ENCODE data around the gene MYL10. TPM values are rescaled to one million over a fixed set of nuclear protein-coding genes. Genes with fewer than 3 reads are reported as not detected.

Gene MYL10
- total and polyA plus RNA-seq, 2 of the 13 experiments (the other 11 are each of a cell fraction or from before 2014, with no cell fraction given): not detected

- ATAC-seq (no peak), FAIRE-seq (no peak), DNase-seq (ENCODE audit: low spot score) (no peak)
- no peak for TF ChIP-seq TCF7L2 (IDR thresholded peaks at IDR 0.05; ENCODE audit: low read depth, low read length)
- H3K27ac ChIP-seq (ENCODE audit: extremely low read length, insufficient read depth, low read length): no peak overlapping the region
- intact Hi-C loops (cut with micrococcal nuclease; ENCODE audit: unreplicated experiment) (no loop called here), in situ Hi-C loops (cut with HindIII; ENCODE audit: extremely low pct_ligation_motif_present, low pct_unique_long_range_greater_than_20kb) (no loop called here)
- H3K27me3 ChIP-seq (ENCODE audit: control insufficient read depth in 1 of 2, insufficient read depth in 2 of 2, low read length in 2 of 2): peaks cover 0 to 5% of the 10 kb centered on the region in 2 experiments; a peak in 3 of 5 replicates
- no peaks in the 10 kb centered on the region for H4K20me1 ChIP-seq (ENCODE audit: insufficient read depth, low read length)
- POLR2A ChIA-PET: no interaction called here
- H3K4me2 ChIP-seq (ENCODE audit: low read depth, low read length): no peak overlapping the region
- CTCF ChIA-PET (ENCODE audit: low intra/inter-chr PET ratio, low total read pairs): no interaction called here
- no peaks in the 10 kb centered on the region for H3K79me2 ChIP-seq (ENCODE audit: insufficient read depth, low read length)
- no peak overlapping the region for H3K4me3 ChIP-seq (replicated peaks in 1 of 3; ENCODE audit: insufficient read depth in 1 of 3, low read depth in 2 of 3, low read length in 3 of 3)
- H3K4me1 ChIP-seq (ENCODE audit: insufficient read depth, low read length): peaks cover 30% of the 10 kb centered on the region
- BruUV-seq (replicated peaks): no TSS peak
- 46% methylated on average over 3 of the region's 3 CpGs for WGBS (ENCODE audit: low lambda C conversion rate)
- H3K9me3 ChIP-seq (ENCODE audit: low read length): no peaks in the 10 kb centered on the region
- no peak overlapping the region for H3K9ac ChIP-seq (ENCODE audit: insufficient read depth, low read depth, low read length)
- H3K36me3 ChIP-seq (replicated peaks in 1 of 2; ENCODE audit: control insufficient read depth in 1 of 2, insufficient read depth in 2 of 2, low read length in 2 of 2): no peaks in the 10 kb centered on the region
- no peak overlapping the region for H2AFZ ChIP-seq (ENCODE audit: low read length)
Observed at GRCh38 chr7:101594790-101595189, 34.3 kb downstream of the MYL10 start.

DNA sequence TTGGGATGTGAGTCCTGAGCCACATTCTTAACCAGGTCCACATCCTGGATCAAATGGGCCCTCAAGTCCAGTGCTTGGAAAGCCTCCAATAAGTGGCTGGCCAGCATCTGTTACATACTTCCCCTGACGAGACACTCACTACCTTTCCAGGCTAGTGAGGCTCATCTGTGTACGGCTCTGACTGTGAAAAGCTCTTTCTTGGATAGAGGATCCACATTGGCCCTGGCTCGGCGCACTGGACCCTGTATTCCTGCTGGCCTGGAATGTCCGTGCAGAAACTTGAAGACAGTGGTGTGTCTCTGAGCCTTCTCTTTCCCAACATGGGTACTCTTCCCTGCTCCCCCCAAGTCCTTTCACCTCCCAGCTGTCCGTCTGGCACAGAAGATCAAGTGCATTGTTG is 35.5 kb downstream of the MYL10 start:
- H3K9me3 ChIP-seq (ENCODE audit: low read length): no peaks in the 10 kb centered on the region
- intact Hi-C loops (cut with micrococcal nuclease; ENCODE audit: unreplicated experiment) (no loop called here), in situ Hi-C loops (cut with HindIII; ENCODE audit: extremely low pct_ligation_motif_present, low pct_unique_long_range_greater_than_20kb) (no loop called here)
- H3K9ac ChIP-seq (ENCODE audit: insufficient read depth, low read depth, low read length): no peak overlapping the region
- H3K27me3 ChIP-seq (ENCODE audit: control insufficient read depth in 1 of 2, insufficient read depth in 2 of 2, low read length in 2 of 2): no peaks in the 10 kb centered on the region; a peak in 1 of 5 replicates
- no peak overlapping the region for H2AFZ ChIP-seq (ENCODE audit: low read length)
- no peaks in the 10 kb centered on the region for H3K36me3 ChIP-seq (replicated peaks in 1 of 2; ENCODE audit: control insufficient read depth in 1 of 2, insufficient read depth in 2 of 2, low read length in 2 of 2)
- H3K4me2 ChIP-seq (ENCODE audit: low read depth, low read length): no peak overlapping the region
- no peak overlapping the region for H3K27ac ChIP-seq (ENCODE audit: extremely low read length, insufficient read depth, low read length)
- ChIA-PET CTCF (ENCODE audit: low intra/inter-chr PET ratio, low total read pairs) (no interaction called here), POLR2A (no interaction called here)
- 45% methylated on average over 5 of the region's 6 CpGs for WGBS (ENCODE audit: low lambda C conversion rate)
- H4K20me1 ChIP-seq (ENCODE audit: insufficient read depth, low read length): no peaks in the 10 kb centered on the region
- peaks cover 23% of the 10 kb centered on the region for H3K4me1 ChIP-seq (ENCODE audit: insufficient read depth, low read length)
- no peak for FAIRE-seq
- no peaks in the 10 kb centered on the region for H3K79me2 ChIP-seq (ENCODE audit: insufficient read depth, low read length)
- ATAC-seq: no peak
- no TSS peak for BruUV-seq (replicated peaks)
- DNase-seq (ENCODE audit: low spot score): no peak
- H3K4me3 ChIP-seq (replicated peaks in 1 of 3; ENCODE audit: insufficient read depth in 1 of 3, low read depth in 2 of 3, low read length in 3 of 3): no peak overlapping the region
- TF ChIP-seq, protein P1, sequence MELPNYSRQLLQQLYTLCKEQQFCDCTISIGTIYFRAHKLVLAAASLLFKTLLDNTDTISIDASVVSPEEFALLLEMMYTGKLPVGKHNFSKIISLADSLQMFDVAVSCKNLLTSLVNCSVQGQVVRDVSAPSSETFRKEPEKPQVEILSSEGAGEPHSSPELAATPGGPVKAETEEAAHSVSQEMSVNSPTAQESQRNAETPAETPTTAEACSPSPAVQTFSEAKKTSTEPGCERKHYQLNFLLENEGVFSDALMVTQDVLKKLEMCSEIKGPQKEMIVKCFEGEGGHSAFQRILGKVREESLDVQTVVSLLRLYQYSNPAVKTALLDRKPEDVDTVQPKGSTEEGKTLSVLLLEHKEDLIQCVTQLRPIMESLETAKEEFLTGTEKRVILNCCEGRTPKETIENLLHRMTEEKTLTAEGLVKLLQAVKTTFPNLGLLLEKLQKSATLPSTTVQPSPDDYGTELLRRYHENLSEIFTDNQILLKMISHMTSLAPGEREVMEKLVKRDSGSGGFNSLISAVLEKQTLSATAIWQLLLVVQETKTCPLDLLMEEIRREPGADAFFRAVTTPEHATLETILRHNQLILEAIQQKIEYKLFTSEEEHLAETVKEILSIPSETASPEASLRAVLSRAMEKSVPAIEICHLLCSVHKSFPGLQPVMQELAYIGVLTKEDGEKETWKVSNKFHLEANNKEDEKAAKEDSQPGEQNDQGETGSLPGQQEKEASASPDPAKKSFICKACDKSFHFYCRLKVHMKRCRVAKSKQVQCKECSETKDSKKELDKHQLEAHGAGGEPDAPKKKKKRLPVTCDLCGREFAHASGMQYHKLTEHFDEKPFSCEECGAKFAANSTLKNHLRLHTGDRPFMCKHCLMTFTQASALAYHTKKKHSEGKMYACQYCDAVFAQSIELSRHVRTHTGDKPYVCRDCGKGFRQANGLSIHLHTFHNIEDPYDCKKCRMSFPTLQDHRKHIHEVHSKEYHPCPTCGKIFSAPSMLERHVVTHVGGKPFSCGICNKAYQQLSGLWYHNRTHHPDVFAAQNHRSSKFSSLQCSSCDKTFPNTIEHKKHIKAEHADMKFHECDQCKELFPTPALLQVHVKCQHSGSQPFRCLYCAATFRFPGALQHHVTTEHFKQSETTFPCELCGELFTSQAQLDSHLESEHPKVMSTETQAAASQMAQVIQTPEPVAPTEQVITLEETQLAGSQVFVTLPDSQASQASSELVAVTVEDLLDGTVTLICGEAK (IDR thresholded peaks at IDR 0.05): no peak
- TF ChIP-seq, protein P1 (CRISPR knock-in tag; IDR thresholded peaks at IDR 0.05): no peak
- no peak for TF ChIP-seq CBX2 (IDR thresholded peaks at IDR 0.05; ENCODE audit: low read depth, low read length)
- no peak for TF ChIP-seq CBX2 (CRISPR knock-in tag; IDR thresholded peaks at IDR 0.05; ENCODE audit: low read depth)
- no peak for TF ChIP-seq ZNF383 (CRISPR knock-in tag; IDR thresholded peaks at IDR 0.05; ENCODE audit: borderline replicate concordance)
- TF ChIP-seq ZNF556 (CRISPR knock-in tag; IDR thresholded peaks at IDR 0.05; ENCODE audit: borderline replicate concordance): no peak
- no peak for TF ChIP-seq SATB2 (CRISPR knock-in tag; IDR thresholded peaks at IDR 0.05)

All from HepG2 (cell line).